GM10266 (cell line): ENCODE data around the gene GNAT2.
"Not testable (repeated sequence)": the region's sequence is repeated elsewhere in the genome, so short reads cannot be mapped to it uniquely, and the experiment has no call there.

Experiments used
- DNase-seq: peaks from one replicate; pipeline ENCODE4 v3.0.0; 2012; ENCODE audit errors: extremely low spot score
- CTCF ChIP-seq: IDR thresholded peaks from 2 replicates; pipeline ENCODE4 v1.5.1; 2012; ENCODE audit warnings: mild to moderate bottlenecking, low read depth; ENCODE audit not compliant: control insufficient read depth, insufficient read depth; ENCODE audit errors: missing control alignments

The GNAT2 gene

GRCh38 chr1:109619576-109620400, at the start of gene GNAT2, which contains the start of gene AMPD2:
Gene GNAT2 (minus strand): TSS chr1:109619616. CDS start chr1:109612870, 6,746 bp downstream.
Gene AMPD2 (plus strand): TSS chr1:109619837. CDS start chr1:109621176, 1,339 bp downstream.
- peak; percentile 87 for DNase-seq
- no peak for TF ChIP-seq CTCF

GRCh38 chr1:109668123-109668775, 48.8 kb upstream of the GNAT2 start:
- no peak for TF ChIP-seq CTCF
- DNase-seq: peak; percentile 3

- DNase-seq: peak; percentile 84
- no peak for TF ChIP-seq CTCF
These were observed 48.2 kb upstream of the GNAT2 start, which contains the start of gene GSTM2 for GRCh38 chr1:109667452-109668122. Gene GSTM2 (plus strand): TSS chr1:109668057. CDS start chr1:109668116, 59 bp downstream.

- DNase-seq: peak; percentile 0
- no peak for TF ChIP-seq CTCF
These were observed 45.3 kb upstream of the GNAT2 start for GRCh38 chr1:109664671-109665070.

- DNase-seq: no peak
- TF ChIP-seq CTCF: no peak
These were observed 42.0 kb upstream of the GNAT2 start for GRCh38 chr1:109661391-109661790.

GRCh38 chr1:109660691-109661026, 41.2 kb upstream of the GNAT2 start:
- not testable (repeated sequence) for DNase-seq

GRCh38 chr1:109659997-109660690, 40.7 kb upstream of the GNAT2 start:
- TF ChIP-seq CTCF: no peak
- DNase-seq: no peak
